ENCODE data around the gene CARM1. TPM values are rescaled to one million over a fixed set of nuclear protein-coding genes. Genes with fewer than 3 reads are reported as not detected.
A peak's percentile ranks its signal among the peaks of the same experiment; 100 is the strongest.

CARM1 gene
- total and polyA plus RNA-seq, 2 donors (not counting 1 experiment from before 2014, with no cell fraction given): 33.0 to 34.3 TPM

- H3K27me3 ChIP-seq (replicated peaks in 1 of 4; ENCODE audit: control extremely low read depth in 1 of 4, control insufficient read depth in 3 of 4, insufficient read depth in 4 of 4, low read length in 3 of 4): no peaks in the 10 kb centered on the region
- H3K4me1 Mint-ChIP-seq: peaks cover 58% of the 10 kb centered on the region
- H3K36me3 ChIP-seq (replicated peaks in 1 of 2; ENCODE audit: control extremely low read depth in 1 of 2, control insufficient read depth in 1 of 2, extremely low read depth in 1 of 2, insufficient read depth in 2 of 2, low read length in 1 of 2): no peaks in the 10 kb centered on the region
- no peak overlapping the region for H3K4me3 ChIP-seq (ENCODE audit: control extremely low read depth in 1 of 5, extremely low read depth in 1 of 5, insufficient read depth in 1 of 5, low read depth in 2 of 5, low read length in 4 of 5)
- DNase-seq: no peak
- no peak for TF ChIP-seq EZH2 (IDR thresholded peaks at IDR 0.05; ENCODE audit: borderline replicate concordance, insufficient read depth, low read depth, low read length, poor library complexity, severe bottlenecking)
- no peak for TF ChIP-seq CTCF (IDR thresholded peaks at IDR 0.05)
- no peak overlapping the region for H3K4me3 Mint-ChIP-seq
- H3K4me2 ChIP-seq (replicated peaks; ENCODE audit: low read depth, low read length, poor library complexity, severe bottlenecking): no peak overlapping the region
- no peak overlapping the region for H3K27ac Mint-ChIP-seq
- H3K27ac ChIP-seq (ENCODE audit: low read length in 2 of 2): no peak overlapping the region
- WGBS (ENCODE audit: insufficient coverage): 90% methylated on average over 2 of the region's 6 CpGs
- peaks cover 29 to 63% of the 10 kb centered on the region in 2 donors for H3K4me1 ChIP-seq (ENCODE audit: control insufficient read depth in 2 of 2, insufficient read depth in 2 of 2, low read length in 2 of 2)
- ChIA-PET CTCF (interaction anchor here (1.1 to 4.6 kb wide), 2 partner anchors 24 to 70 kb away, joined by 4 to 23 read pairs; no protein-coding TSS in a partner anchor), POLR2A (no interaction called here)
- no peaks in the 10 kb centered on the region for H3K27me3 Mint-ChIP-seq
- peaks cover 90% of the 10 kb centered on the region for H3K79me2 ChIP-seq (ENCODE audit: control insufficient read depth, insufficient read depth, low read length)
- H3K9ac ChIP-seq (ENCODE audit: low read length): no peak overlapping the region
- no peaks in the 10 kb centered on the region for H3K9me3 ChIP-seq (ENCODE audit: control extremely low read depth in 1 of 3, control insufficient read depth in 2 of 3, insufficient read depth in 1 of 3, low read length in 2 of 3)
- no peak overlapping the region for H2AFZ ChIP-seq (ENCODE audit: insufficient read depth, low read depth, low read length, poor library complexity, severe bottlenecking)
- peaks cover 42% of the 10 kb centered on the region for H4K20me1 ChIP-seq (ENCODE audit: control insufficient read depth, insufficient read depth, low read length, poor library complexity, severe bottlenecking)
- intact Hi-C loops (cut with micrococcal nuclease): no loop called here
- ATAC-seq (ENCODE audit: low read depth): no peak
- H3K9me3 Mint-ChIP-seq (ENCODE audit: insufficient read depth): no peaks in the 10 kb centered on the region
Measured at GRCh38 chr19:10965398-10965797, 94.0 kb downstream of the CARM1 start.

DNA sequence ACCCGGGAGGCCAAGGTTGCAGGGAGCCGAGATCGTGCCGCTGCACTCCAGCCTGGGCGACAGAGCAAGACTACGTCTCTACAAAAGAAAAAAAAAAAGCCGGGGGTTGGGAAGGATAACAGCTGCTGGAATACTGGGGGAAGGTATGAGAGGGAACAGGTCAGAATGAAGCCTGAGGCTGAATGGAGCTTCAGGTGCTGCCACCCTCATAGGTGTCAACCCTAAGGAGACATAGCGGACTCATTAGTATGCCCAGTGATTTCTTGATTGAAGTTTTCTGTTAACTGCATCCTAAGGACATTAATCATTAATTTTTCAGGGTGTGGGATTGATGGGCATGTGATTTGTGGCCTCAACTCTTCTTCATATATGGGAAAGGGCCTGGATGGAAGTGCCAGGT, 95.5 kb downstream of the CARM1 start:
- Histone ChIP-seq H2AFZ (ENCODE audit: insufficient read depth, low read depth, low read length, poor library complexity, severe bottlenecking) (no peak overlapping the region), H3K36me3 (replicated peaks in 1 of 2; ENCODE audit: control extremely low read depth in 1 of 2, control insufficient read depth in 1 of 2, extremely low read depth in 1 of 2, insufficient read depth in 2 of 2, low read length in 1 of 2) (no peaks in the 10 kb centered on the region), H4K20me1 (ENCODE audit: control insufficient read depth, insufficient read depth, low read length, poor library complexity, severe bottlenecking) (peaks cover 44% of the 10 kb centered on the region), H3K27ac (ENCODE audit: low read length in 2 of 2) (no peak overlapping the region), H3K4me1 (ENCODE audit: control insufficient read depth in 2 of 2, insufficient read depth in 2 of 2, low read length in 2 of 2) (peaks cover 26 to 58% of the 10 kb centered on the region in 2 donors), H3K9me3 (ENCODE audit: control extremely low read depth in 1 of 3, control insufficient read depth in 2 of 3, insufficient read depth in 1 of 3, low read length in 2 of 3) (no peaks in the 10 kb centered on the region), H3K9ac (ENCODE audit: low read length) (no peak overlapping the region), H3K27me3 (replicated peaks in 1 of 4; ENCODE audit: control extremely low read depth in 1 of 4, control insufficient read depth in 3 of 4, insufficient read depth in 4 of 4, low read length in 3 of 4) (no peaks in the 10 kb centered on the region), H3K4me2 (replicated peaks; ENCODE audit: low read depth, low read length, poor library complexity, severe bottlenecking) (no peak overlapping the region), H3K79me2 (ENCODE audit: control insufficient read depth, insufficient read depth, low read length) (peaks cover 97% of the 10 kb centered on the region), H3K4me3 (ENCODE audit: control extremely low read depth in 1 of 5, extremely low read depth in 1 of 5, insufficient read depth in 1 of 5, low read depth in 2 of 5, low read length in 4 of 5) (no peak overlapping the region)
- H3K4me1 Mint-ChIP-seq: peaks cover 54% of the 10 kb centered on the region
- peak overlapping the region; percentile 65 for H3K27ac Mint-ChIP-seq
- H3K27me3 Mint-ChIP-seq: no peaks in the 10 kb centered on the region
- 90% methylated on average over 6 of the region's 8 CpGs for WGBS (ENCODE audit: insufficient coverage)
- TF ChIP-seq EZH2 (IDR thresholded peaks at IDR 0.05; ENCODE audit: borderline replicate concordance, insufficient read depth, low read depth, low read length, poor library complexity, severe bottlenecking) (no peak), CTCF (IDR thresholded peaks at IDR 0.05) (no peak)
- H3K4me3 Mint-ChIP-seq: no peak overlapping the region
- H3K9me3 Mint-ChIP-seq (ENCODE audit: insufficient read depth): no peaks in the 10 kb centered on the region
- DNase-seq (no peak), ATAC-seq (ENCODE audit: low read depth) (no peak)
- CTCF ChIA-PET: interaction anchor here (0.5 to 4.6 kb wide), 4 partner anchors 25 to 1152 kb away, joined by 3 to 23 read pairs (median 3); no protein-coding TSS in a partner anchor
- POLR2A ChIA-PET: interaction anchor here (0.6 to 0.7 kb wide), 2 partner anchors 195 to 236 kb away, joined by 3 to 5 read pairs; no protein-coding TSS in a partner anchor
- intact Hi-C loops (cut with micrococcal nuclease): no loop called here
